GM23338 (cell line): ENCODE results near the gene SLC35F1. TPM values are rescaled to one million over a fixed set of nuclear protein-coding genes. Genes with fewer than 3 reads are reported as not detected.

Experiments
- ATAC-seq: fragments of 200-7000 bp; cut with Tn5 transposase; 3 replicates; pipeline ENCODE4 v1.9.1; 2020
- DNase-seq: peaks from one replicate; pipeline ENCODE4 v3.0.0-alpha.2; 2015; ENCODE audit warnings: low spot score
- H2AFZ ChIP-seq: fragments of 200-600 bp; sonication (generic); 2 replicates; pipeline ENCODE4 v1.8.0; 2016; ENCODE audit warnings: antibody characterized with exemption, mild to moderate bottlenecking, moderate library complexity
- H3F3A ChIP-seq: fragments of 200-600 bp; sonication (generic); replicated peaks from 2 replicates; pipeline ENCODE4 v1.8.0; 2017; ENCODE audit warnings: antibody characterized with exemption, mixed run types, low read depth
- H3K27ac ChIP-seq: fragments of 200-600 bp; sonication (generic); 2 replicates; pipeline ENCODE4 v1.6.1; 2016; ENCODE audit warnings: low read depth
- H3K27me3 ChIP-seq: fragments of 200-600 bp; sonication (generic); 2 replicates; pipeline ENCODE4 v1.8.0; 2016; ENCODE audit warnings: mild to moderate bottlenecking, mixed run types, moderate library complexity; ENCODE audit not compliant: insufficient read depth
- H3K36me3 ChIP-seq: fragments of 200-600 bp; sonication (generic); 2 replicates; pipeline ENCODE4 v1.8.0; 2016; ENCODE audit warnings: mild to moderate bottlenecking; ENCODE audit not compliant: insufficient read depth
- H3K4me1 ChIP-seq: fragments of 200-600 bp; sonication (generic); 2 replicates; pipeline ENCODE4 v1.8.0; 2016; ENCODE audit warnings: mild to moderate bottlenecking, moderate library complexity; ENCODE audit not compliant: insufficient read depth
- H3K4me2 ChIP-seq: fragments of 200-600 bp; sonication (generic); 2 replicates; pipeline ENCODE4 v1.7.1; 2017; ENCODE audit warnings: mixed run types
- H3K4me3 ChIP-seq: fragments of 200-600 bp; sonication (generic); 2 replicates; pipeline ENCODE4 v1.6.1; 2016; ENCODE audit warnings: mixed run types
- H3K79me2 ChIP-seq: fragments of 200-600 bp; sonication (generic); replicated peaks from 2 replicates; pipeline ENCODE4 v1.8.0; 2017; ENCODE audit warnings: mild to moderate bottlenecking; ENCODE audit not compliant: insufficient read depth
- H3K9me2 ChIP-seq: fragments of 200-600 bp; sonication (generic); 2 replicates; pipeline ENCODE4 v1.8.0; 2017; ENCODE audit not compliant: insufficient read depth
- H4K20me1 ChIP-seq: fragments of 200-600 bp; sonication (generic); replicated peaks from 2 replicates; pipeline ENCODE4 v1.8.0; 2017; ENCODE audit warnings: mild to moderate bottlenecking; ENCODE audit not compliant: insufficient read depth
- H3K27ac Mint-ChIP-seq: 2 replicates; pipeline ENCODE4 v1.8.0; 2020; ENCODE audit warnings: inconsistent platforms, mild to moderate bottlenecking, moderate library complexity, mixed read lengths
- H3K27me3 Mint-ChIP-seq: 3 replicates; pipeline ENCODE4 v1.8.0; 2022; ENCODE audit warnings: low read depth, mild to moderate bottlenecking, moderate library complexity, mixed read lengths, inconsistent platforms; ENCODE audit not compliant: insufficient read depth, poor library complexity
- H3K36me3 Mint-ChIP-seq: 3 replicates; pipeline ENCODE4 v1.8.0; 2021; ENCODE audit warnings: low read depth, mild to moderate bottlenecking, inconsistent platforms, moderate library complexity, mixed read lengths
- H3K4me1 Mint-ChIP-seq: 3 replicates; pipeline ENCODE4 v1.8.0; 2020; ENCODE audit warnings: mild to moderate bottlenecking, inconsistent platforms, mixed read lengths
- H3K4me3 Mint-ChIP-seq: 3 replicates; pipeline ENCODE4 v1.8.0; 2021; ENCODE audit warnings: moderate library complexity, mild to moderate bottlenecking, inconsistent platforms, mixed read lengths
- H3K9me3 Mint-ChIP-seq: 3 replicates; pipeline ENCODE4 v1.8.0; 2020; ENCODE audit warnings: moderate library complexity, mild to moderate bottlenecking, inconsistent platforms, mixed read lengths
- CREB1 ChIP-seq: fragments of 250-450 bp; sonication (Bioruptor Pico); IDR thresholded peaks from 2 replicates; pipeline ENCODE4 v1.5.0; 2020; ENCODE audit warnings: low read depth, mild to moderate bottlenecking, moderate library complexity
- CTCF ChIP-seq, 2 experiments: fragments of 200-600 bp in 1 of 2; sonication (generic) in 1 of 2; conservative IDR thresholded peaks; 2 replicates each; pipeline versions ENCODE4 v1.5.1 to v1.6.1; 2016 to 2017; ENCODE audit warnings: antibody characterized with exemption in 2 of 2, low read depth in 2 of 2, mild to moderate bottlenecking in 2 of 2, moderate library complexity in 1 of 2
- ETS1 ChIP-seq: IDR thresholded peaks from 2 replicates; pipeline ENCODE4 v1.6.1; 2016; ENCODE audit warnings: antibody characterized with exemption
- EZH2 ChIP-seq: fragments of 200-600 bp; sonication (generic); IDR thresholded peaks from one replicate; pipeline ENCODE4 v1.8.0; 2017; ENCODE audit warnings: antibody characterized with exemption, mild to moderate bottlenecking, low read depth; ENCODE audit not compliant: unreplicated experiment
- EZH2phosphoT487 ChIP-seq: fragments of 200-600 bp; sonication (generic); IDR thresholded peaks from one replicate; pipeline ENCODE4 v1.8.1; 2018; ENCODE audit warnings: antibody characterized with exemption; ENCODE audit not compliant: unreplicated experiment
- JUNB ChIP-seq: IDR thresholded peaks from one replicate; pipeline ENCODE4 v1.6.1; 2016; ENCODE audit warnings: antibody characterized with exemption; ENCODE audit not compliant: unreplicated experiment
- NANOG ChIP-seq: IDR thresholded peaks from 2 replicates; pipeline ENCODE4 v1.6.1; 2016; ENCODE audit warnings: antibody characterized with exemption, borderline replicate concordance
- POLR2AphosphoS5 ChIP-seq: IDR thresholded peaks from 2 replicates; pipeline ENCODE4 v1.6.1; 2016; ENCODE audit warnings: antibody characterized with exemption, low read depth
- REST ChIP-seq: IDR thresholded peaks from one replicate; pipeline ENCODE4 v1.6.1; 2018; ENCODE audit warnings: antibody characterized with exemption; ENCODE audit not compliant: unreplicated experiment
- STAT1 ChIP-seq: IDR thresholded peaks from one replicate; pipeline ENCODE4 v1.6.1; 2016; ENCODE audit warnings: antibody characterized with exemption; ENCODE audit not compliant: unreplicated experiment
- ZNF114 ChIP-seq: fragments of 250-450 bp; sonication (Bioruptor Pico); IDR thresholded peaks from 2 replicates; pipeline ENCODE4 v1.5.0; 2020; ENCODE audit warnings: mild to moderate bottlenecking, moderate library complexity
- ZNF331 ChIP-seq: fragments of 250-450 bp; sonication (Bioruptor Pico); IDR thresholded peaks from 2 replicates; pipeline ENCODE4 v1.5.0; 2020; ENCODE audit warnings: low read depth, mild to moderate bottlenecking, moderate library complexity
- ZNF462 ChIP-seq: fragments of 250-450 bp; sonication (Bioruptor Pico); IDR thresholded peaks from 2 replicates; pipeline ENCODE4 v1.5.0; 2020; ENCODE audit warnings: mild to moderate bottlenecking, moderate library complexity
- polyA plus RNA-seq: library from polyadenylated mRNA; unstranded; fragments of >200 nt; fragmentation: Nextera tagmentation; extraction: Ambion mirVana; gene quantifications from 2 replicates; pipeline ENCODE4 v1.2.1, GENCODE V29; 2016
- total RNA-seq: library from RNA; depleted of rRNA; stranded (reverse); fragments of >200 nt; shearing (Covaris generic); gene quantifications from 2 replicates; pipeline ENCODE4 v1.2.3, GENCODE V29; 2014

Gene SLC35F1
- total and polyA plus RNA-seq, 2 experiments from 2014 or later, result 3.0 to 10.3 TPM

- TF ChIP-seq ETS1, result no peak
- no peak for TF ChIP-seq REST
- no peak for TF ChIP-seq NANOG
- TF ChIP-seq EZH2phosphoT487, result no peak
- TF ChIP-seq JUNB, result no peak
- TF ChIP-seq CREB1 (CRISPR knock-in tag), result no peak
- TF ChIP-seq ZNF462 (CRISPR knock-in tag), result no peak
- no peak for TF ChIP-seq ZNF114 (CRISPR knock-in tag)
- TF ChIP-seq CTCF (conservative IDR thresholded peaks at IDR 0.05; ENCODE audit: low read depth in 2 of 2), result no peak
- no peak for TF ChIP-seq STAT1
- TF ChIP-seq EZH2, result no peak
- TF ChIP-seq POLR2AphosphoS5, result no peak
- TF ChIP-seq ZNF331 (CRISPR knock-in tag), result no peak
- Histone ChIP-seq H4K20me1 (no peaks in the 10 kb centered on the region), H3K36me3 (no peaks in the 10 kb centered on the region), H3K27me3 (no peaks in the 10 kb centered on the region), H2AFZ (no peak overlapping the region), H3K79me2 (no peaks in the 10 kb centered on the region), H3F3A (no peaks in the 10 kb centered on the region), H3K4me1 (no peaks in the 10 kb centered on the region), H3K9me2 (no peaks in the 10 kb centered on the region; the same call in 1 of the 2 replicates), H3K4me2 (no peak overlapping the region), H3K27ac (no peak overlapping the region), H3K4me3 (no peak overlapping the region)
- peaks cover 6% of the 10 kb centered on the region for H3K4me1 Mint-ChIP-seq
- no peak overlapping the region for H3K4me3 Mint-ChIP-seq
- no peak overlapping the region for H3K27ac Mint-ChIP-seq
- DNase-seq (no peak), ATAC-seq (no peak)
- H3K27me3 Mint-ChIP-seq, result peaks cover 4% of the 10 kb centered on the region
- H3K9me3 Mint-ChIP-seq, result no peaks in the 10 kb centered on the region
- H3K36me3 Mint-ChIP-seq, result no peaks in the 10 kb centered on the region
These were observed 341.1 kb downstream of the SLC35F1 start for GRCh38 chr6:118248171-118248570.
